GM23248 (cell line): ENCODE measurements around the gene MED29. TPM values are rescaled to one million over a fixed set of nuclear protein-coding genes. Genes with fewer than 3 reads are reported as not detected.

Experiments used
- DNase-seq: peaks from one replicate; pipeline ENCODE4 v3.0.0-alpha.2; 2015
- H2AFZ ChIP-seq: fragments of 200-600 bp; sonication (generic); 2 replicates; pipeline ENCODE4 v1.6.1; 2016; ENCODE audit warnings: antibody characterized with exemption
- H3F3A ChIP-seq: fragments of 200-600 bp; sonication (generic); 2 replicates; pipeline ENCODE4 v1.6.1; 2016; ENCODE audit warnings: mild to moderate bottlenecking, antibody characterized with exemption, mixed run types; ENCODE audit not compliant: insufficient read depth
- H3K27ac ChIP-seq: fragments of 200-600 bp; sonication (generic); 2 replicates; pipeline ENCODE4 v1.5.1; 2016; ENCODE audit warnings: mild to moderate bottlenecking
- H3K27me3 ChIP-seq: fragments of 200-600 bp; sonication (generic); replicated peaks from 2 replicates; pipeline ENCODE4 v1.6.1; 2016; ENCODE audit warnings: mild to moderate bottlenecking; ENCODE audit not compliant: insufficient read depth
- H3K36me3 ChIP-seq: fragments of 200-600 bp; sonication (generic); 2 replicates; pipeline ENCODE4 v1.6.1; 2016; ENCODE audit warnings: low read depth, mild to moderate bottlenecking
- H3K4me1 ChIP-seq: fragments of 200-600 bp; sonication (generic); 2 replicates; pipeline ENCODE4 v1.6.1; 2016; ENCODE audit warnings: mild to moderate bottlenecking; ENCODE audit not compliant: insufficient read depth
- H3K4me2 ChIP-seq: fragments of 200-600 bp; sonication (generic); one replicate; pipeline ENCODE4 v1.6.1; 2016; ENCODE audit warnings: mild to moderate bottlenecking; ENCODE audit not compliant: unreplicated experiment
- H3K4me3 ChIP-seq: fragments of 200-600 bp; sonication (generic); 2 replicates; pipeline ENCODE4 v1.5.1; 2016; ENCODE audit warnings: mild to moderate bottlenecking
- H3K79me2 ChIP-seq: fragments of 200-600 bp; sonication (generic); 2 replicates; pipeline ENCODE4 v1.6.1; 2016; ENCODE audit warnings: mild to moderate bottlenecking; ENCODE audit not compliant: insufficient read depth
- H3K9ac ChIP-seq: fragments of 200-600 bp; sonication (generic); 2 replicates; pipeline ENCODE4 v1.6.1; 2016; ENCODE audit warnings: mild to moderate bottlenecking
- H3K9me2 ChIP-seq: fragments of 200-600 bp; sonication (generic); 2 replicates; pipeline ENCODE4 v1.6.1; 2016; ENCODE audit warnings: mixed run types, mild to moderate bottlenecking, moderate library complexity; ENCODE audit not compliant: insufficient read depth
- H3K9me3 ChIP-seq: fragments of 200-600 bp; sonication (generic); one replicate; pipeline ENCODE4 v1.6.1; 2017; ENCODE audit warnings: low read depth
- H4K20me1 ChIP-seq: fragments of 200-600 bp; sonication (generic); 2 replicates; pipeline ENCODE4 v1.6.0; 2016; ENCODE audit not compliant: insufficient read depth
- EZH2 ChIP-seq: fragments of 200-600 bp; sonication (generic); IDR thresholded peaks from 2 replicates; pipeline ENCODE4 v1.6.1; 2018; ENCODE audit warnings: antibody characterized with exemption, mild to moderate bottlenecking; ENCODE audit not compliant: insufficient read depth, poor library complexity, severe bottlenecking
- EZH2phosphoT487 ChIP-seq: fragments of 200-600 bp; sonication (generic); IDR thresholded peaks from 2 replicates; pipeline ENCODE4 v1.6.1; 2018; ENCODE audit warnings: antibody characterized with exemption, moderate library complexity, mild to moderate bottlenecking, low read depth; ENCODE audit not compliant: insufficient read depth
- WGBS, 2 experiments: methylation state at CpG; one replicate each; pipeline ENCODE4 v1.1.6; 2015 to 2017; ENCODE audit warnings: low lambda C conversion rate in 2 of 2, low coverage in 1 of 2; ENCODE audit errors: missing lambda C conversion rate in 2 of 2; 5-methylcytosine and 5-hydroxymethylcytosine counted together
- in situ Hi-C: fragments of 300-500 bp; cut with MboI; formaldehyde crosslinking; loops from 2 replicates; pipeline ENCODE4 v1.15.0; 2020
- polyA plus RNA-seq: library from polyadenylated mRNA; unstranded; fragments of >200 nt; fragmentation: Nextera tagmentation; extraction: Ambion mirVana; gene quantifications from 2 replicates; pipeline ENCODE4 v1.2.1, GENCODE V29; 2016
- total RNA-seq: library from RNA; depleted of rRNA; stranded (reverse); fragments of >200 nt; shearing (Covaris generic); gene quantifications from 2 replicates; pipeline ENCODE4 v1.2.3, GENCODE V29; 2014

The MED29 gene
- total and polyA plus RNA-seq, 2 experiments from 2014 or later = 27.7 to 39.2 TPM

DNA sequence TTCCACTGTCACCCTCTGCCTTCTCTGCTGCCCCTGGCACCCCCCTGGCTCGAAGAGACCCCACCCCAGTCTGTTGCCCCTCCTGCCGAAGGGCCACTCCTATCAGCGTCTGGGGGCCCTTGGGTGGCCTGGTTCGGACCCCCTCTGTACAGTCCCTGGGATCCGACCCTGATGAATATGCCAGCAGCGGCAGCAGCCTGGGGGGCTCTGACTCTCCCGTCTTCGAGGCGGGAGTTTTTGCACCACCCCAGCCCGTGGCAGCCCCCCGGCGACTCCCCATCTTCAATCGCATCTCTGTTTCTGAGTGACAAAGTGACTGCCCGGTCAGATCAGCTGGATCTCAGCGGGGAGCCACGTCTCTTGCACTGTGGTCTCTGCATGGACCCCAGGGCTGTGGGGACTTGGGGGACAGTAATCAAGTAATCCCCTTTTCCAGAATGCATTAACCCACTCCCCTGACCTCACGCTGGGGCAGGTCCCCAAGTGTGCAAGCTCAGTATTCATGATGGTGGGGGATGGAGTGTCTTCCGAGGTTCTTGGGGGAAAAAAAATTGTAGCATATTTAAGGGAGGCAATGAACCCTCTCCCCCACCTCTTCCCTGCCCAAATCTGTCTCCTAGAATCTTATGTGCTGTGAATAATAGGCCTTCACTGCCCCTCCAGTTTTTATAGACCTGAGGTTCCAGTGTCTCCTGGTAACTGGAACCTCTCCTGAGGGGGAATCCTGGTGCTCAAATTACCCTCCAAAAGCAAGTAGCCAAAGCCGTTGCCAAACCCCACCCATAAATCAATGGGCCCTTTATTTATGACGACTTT is 17.4 kb downstream of the MED29 start:
- Histone ChIP-seq H4K20me1 (no peaks in the 10 kb centered on the region), H2AFZ (no peak overlapping the region), H3F3A (peaks cover 34% of the 10 kb centered on the region), H3K4me2 (peak overlapping the region; percentile 94), H3K4me3 (peak overlapping the region; percentile 87), H3K79me2 (peaks cover 31% of the 10 kb centered on the region), H3K9me3 (no peaks in the 10 kb centered on the region), H3K4me1 (peaks cover 28% of the 10 kb centered on the region), H3K27ac (peak overlapping the region; percentile 96), H3K36me3 (peaks cover 11% of the 10 kb centered on the region; the same call in 1 of the 2 replicates), H3K9ac (peak overlapping the region; percentile 97), H3K27me3 (no peaks in the 10 kb centered on the region), H3K9me2 (no peaks in the 10 kb centered on the region)
- no peak for TF ChIP-seq EZH2phosphoT487
- in situ Hi-C loops = no loop called here
- 1% methylated on average over 13 to 20 of the region's 20 CpGs for WGBS, 2 experiments
- DNase-seq = peak; percentile 68

- H2AFZ ChIP-seq = no peak overlapping the region
- peak; percentile 90 for DNase-seq
- TF ChIP-seq EZH2 (no peak), EZH2phosphoT487 (no peak)
- no peaks in the 10 kb centered on the region for H4K20me1 ChIP-seq
- H3K4me1 ChIP-seq = peaks cover 23% of the 10 kb centered on the region
- peak overlapping the region; percentile 96 for H3K27ac ChIP-seq
- H3K27me3 ChIP-seq = no peaks in the 10 kb centered on the region
- no peaks in the 10 kb centered on the region for H3K9me2 ChIP-seq
- H3K4me3 ChIP-seq = peak overlapping the region; percentile 87
- H3K9me3 ChIP-seq = no peaks in the 10 kb centered on the region
- 2% methylated on average over 38 to 48 of the region's 52 CpGs for WGBS, 2 experiments
- H3K9ac ChIP-seq = peak overlapping the region; percentile 97
- H3K36me3 ChIP-seq = peaks cover 11% of the 10 kb centered on the region; the same call in 1 of the 2 replicates
- H3K79me2 ChIP-seq = peaks cover 39% of the 10 kb centered on the region
- H3K4me2 ChIP-seq = peak overlapping the region; percentile 94
- in situ Hi-C loops = no loop called here
- H3F3A ChIP-seq = peaks cover 30% of the 10 kb centered on the region
These were observed 18.2 kb downstream of the MED29 start for GRCh38 chr19:39409208-39410016.

DNA sequence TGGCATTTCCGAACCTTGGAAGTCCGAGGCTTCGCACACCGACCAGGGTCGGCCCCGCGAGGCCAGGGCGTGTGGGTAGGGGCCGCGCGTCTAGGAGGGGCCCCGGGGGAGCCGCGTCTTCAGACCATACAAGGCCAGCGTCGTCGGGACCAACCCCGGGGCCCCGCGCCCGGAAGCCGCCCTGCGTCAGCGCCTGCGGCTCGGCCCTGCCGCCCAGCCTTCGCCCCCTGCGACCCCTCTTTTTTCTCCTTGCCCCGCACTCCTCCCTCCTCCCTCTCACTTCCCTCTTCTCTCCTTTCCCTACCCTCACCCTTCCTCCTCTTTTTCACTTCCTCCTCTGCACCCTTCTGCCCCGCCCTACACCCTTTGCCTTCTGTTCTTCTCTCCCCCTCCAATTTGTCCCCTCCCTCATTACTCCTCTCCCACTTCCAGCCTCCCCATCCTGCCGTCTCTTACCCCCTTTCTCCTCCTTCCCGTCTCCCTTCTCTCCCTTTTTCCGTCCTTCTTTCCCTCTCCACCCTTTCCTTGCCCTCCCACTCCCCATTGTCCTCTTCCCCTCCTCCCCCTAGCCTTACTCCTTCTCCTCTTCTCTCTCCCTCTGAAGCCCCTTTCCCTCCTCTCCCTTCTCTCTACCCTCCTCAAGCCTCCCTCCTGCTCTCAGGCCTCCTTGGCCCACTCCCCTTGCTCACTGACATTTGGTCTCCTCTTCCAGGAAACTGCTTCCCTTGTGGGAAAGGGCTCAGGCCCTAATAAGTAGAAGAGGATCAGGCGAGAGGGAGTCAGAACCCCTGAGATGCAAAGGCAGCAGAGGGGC is 19.0 kb downstream of the MED29 start:
- H3K79me2 ChIP-seq = peaks cover 47% of the 10 kb centered on the region
- peaks cover 22% of the 10 kb centered on the region for H3K4me1 ChIP-seq
- DNase-seq = peak; percentile 81

DNA sequence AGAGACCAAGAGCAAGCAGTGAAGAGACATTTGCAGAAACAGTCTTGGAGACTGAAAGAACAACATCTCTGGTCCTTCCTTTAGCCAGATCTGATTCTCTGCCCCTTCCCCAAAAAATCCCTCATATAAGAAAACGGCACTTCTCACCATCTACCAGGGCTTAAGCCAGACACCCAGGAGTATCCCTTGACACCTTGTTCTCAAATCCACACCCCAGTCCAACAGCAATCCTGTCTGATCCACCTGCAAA is 19.6 kb downstream of the MED29 start:
- Histone ChIP-seq H3F3A (peaks cover 29% of the 10 kb centered on the region), H3K4me2 (peak overlapping the region; percentile 94), H3K36me3 (peaks cover 11% of the 10 kb centered on the region; the same call in 1 of the 2 replicates), H3K9me2 (no peaks in the 10 kb centered on the region), H3K27me3 (no peaks in the 10 kb centered on the region), H3K27ac (peak overlapping the region; percentile 96), H2AFZ (no peak overlapping the region), H4K20me1 (no peaks in the 10 kb centered on the region), H3K4me1 (peaks cover 22% of the 10 kb centered on the region), H3K9ac (peak overlapping the region; percentile 97), H3K79me2 (peaks cover 52% of the 10 kb centered on the region), H3K9me3 (no peaks in the 10 kb centered on the region), H3K4me3 (peak overlapping the region; percentile 87)
- no peak for TF ChIP-seq EZH2phosphoT487
- no peak for TF ChIP-seq EZH2
- peak; percentile 40 for DNase-seq
- WGBS, 2 experiments = 5 to 7% methylated on average over 1 of the region's 1 CpG
- in situ Hi-C loops = no loop called here

More for the DNA sequence above, 19.0 kb downstream of the MED29 start:
- no peak for TF ChIP-seq EZH2
- no peak for TF ChIP-seq EZH2phosphoT487
- Histone ChIP-seq H3K4me2 (peak overlapping the region; percentile 94), H3K9me2 (no peaks in the 10 kb centered on the region), H3K27ac (peak overlapping the region; percentile 96), H3K36me3 (peaks cover 11% of the 10 kb centered on the region; the same call in 1 of the 2 replicates), H3K27me3 (no peaks in the 10 kb centered on the region), H4K20me1 (no peaks in the 10 kb centered on the region), H3F3A (peaks cover 29% of the 10 kb centered on the region), H2AFZ (no peak overlapping the region), H3K4me3 (peak overlapping the region; percentile 87), H3K9me3 (no peaks in the 10 kb centered on the region), H3K9ac (peak overlapping the region; percentile 97)
- in situ Hi-C loops = no loop called here
- 8% methylated on average over 13 to 20 of the region's 35 CpGs for WGBS, 2 experiments
